CD8-positive, alpha-beta memory T cell (primary cell): ENCODE data around the gene CENPE. TPM values are rescaled to one million over a fixed set of nuclear protein-coding genes. Genes with fewer than 3 reads are reported as not detected.

Source experiments
- CTCF ChIA-PET: fragments of 350-600 bp; sonication (Branson Sonifier 250); formaldehyde crosslinking; loops from one replicate; lab custom pipeline; 2021; ENCODE audit warnings: antibody characterized with exemption; lab: Charles Lee
- POLR2A ChIA-PET: fragments of 350-600 bp; sonication (Branson Sonifier 250); formaldehyde crosslinking; loops from one replicate; lab custom pipeline; 2021; ENCODE audit warnings: antibody characterized with exemption; lab: Charles Lee
- DNase-seq, 5 donors: peaks; one replicate each; pipeline versions ENCODE4 v3.0.0 to v3.0.0-alpha.2; 2020 to 2022; ENCODE audit warnings: mixed read lengths in 1 of 5
- H3K27ac ChIP-seq: one replicate; pipeline ENCODE4 v1.7.0; 2013; ENCODE audit warnings: low read depth, mild to moderate bottlenecking, low read length, moderate library complexity
- H3K27me3 ChIP-seq: 2 replicates; pipeline ENCODE4 v1.7.0; 2013; ENCODE audit warnings: low read length, mild to moderate bottlenecking; ENCODE audit not compliant: insufficient read depth, poor library complexity, severe bottlenecking
- H3K36me3 ChIP-seq: 2 replicates; pipeline ENCODE4 v1.7.0; 2013; ENCODE audit warnings: mild to moderate bottlenecking, low read length, moderate library complexity; ENCODE audit not compliant: insufficient read depth
- H3K4me1 ChIP-seq: 2 replicates; pipeline ENCODE4 v1.7.0; 2013; ENCODE audit warnings: mild to moderate bottlenecking, low read length, moderate library complexity; ENCODE audit not compliant: insufficient read depth
- H3K4me3 ChIP-seq: 2 replicates; pipeline ENCODE4 v1.7.0; 2013; ENCODE audit warnings: mild to moderate bottlenecking, low read length
- H3K9me3 ChIP-seq: 2 replicates; pipeline ENCODE4 v1.7.0; 2013; ENCODE audit warnings: mild to moderate bottlenecking, low read length
- H3K27ac Mint-ChIP-seq, 8 donors: one replicate each; pipeline ENCODE4 v1.8.0; 2020 to 2021; ENCODE audit warnings: mixed read lengths in 8 of 8, mild to moderate bottlenecking in 6 of 8, inconsistent platforms in 3 of 8, moderate library complexity in 3 of 8
- H3K27me3 Mint-ChIP-seq, 2 donors: one replicate each; pipeline ENCODE4 v1.8.0; 2020 to 2021; ENCODE audit warnings: mixed read lengths in 2 of 2, mild to moderate bottlenecking in 1 of 2, moderate library complexity in 1 of 2
- H3K36me3 Mint-ChIP-seq, 3 donors: one replicate each; pipeline ENCODE4 v1.8.0; 2020 to 2021; ENCODE audit warnings: mixed read lengths in 3 of 3, inconsistent platforms in 1 of 3, mild to moderate bottlenecking in 1 of 3
- H3K4me1 Mint-ChIP-seq, 3 donors: one replicate each; pipeline ENCODE4 v1.8.0; 2020 to 2021; ENCODE audit warnings: mixed read lengths in 3 of 3, inconsistent platforms in 1 of 3, mild to moderate bottlenecking in 1 of 3
- H3K4me3 Mint-ChIP-seq, 7 donors: one replicate each; pipeline ENCODE4 v1.8.0; 2020 to 2021; ENCODE audit warnings: mixed read lengths in 7 of 7, mild to moderate bottlenecking in 6 of 7, moderate library complexity in 4 of 7, inconsistent platforms in 2 of 7
- H3K9me3 Mint-ChIP-seq, 5 donors: one replicate each; pipeline ENCODE4 v1.8.0; 2020 to 2022; ENCODE audit warnings: mixed read lengths in 5 of 5, mild to moderate bottlenecking in 3 of 5, moderate library complexity in 2 of 5, inconsistent platforms in 1 of 5
- polyA plus RNA-seq: library from polyadenylated mRNA; unstranded; fragments of 300-500 nt; fragmentation: Illumina TruSeq; gene quantifications from one replicate; pipeline ENCODE4 v1.2.3, GENCODE V29; 2021
- total RNA-seq, 2 experiments: library from RNA; stranded (reverse); gene quantifications; one replicate each; pipeline ENCODE4 v1.2.3, GENCODE V29; 2021

CENPE gene
- total and polyA plus RNA-seq, 3 experiments from 2014 or later: 1.1 to 22.9 (median 19.7) TPM

GRCh38 chr4:103074744-103075434 is 123.3 kb downstream of the CENPE start:
- CTCF ChIA-PET: interaction anchor here (0.7 to 1.5 kb wide), 3 partner anchors 8 to 25 kb away, joined by 3 to 4 read pairs (median 3); partner anchors contain the start of gene BDH2
- POLR2A ChIA-PET: no interaction called here
- H3K27ac ChIP-seq: no peak overlapping the region

GRCh38 chr4:103073792-103074438 is 124.2 kb downstream of the CENPE start:
- Histone ChIP-seq H3K9me3 (no peaks in the 10 kb centered on the region), H3K27ac (no peak overlapping the region), H3K4me3 (no peak overlapping the region), H3K4me1 (peaks cover 26% of the 10 kb centered on the region), H3K36me3 (no peaks in the 10 kb centered on the region), H3K27me3 (no peaks in the 10 kb centered on the region)
- H3K4me1 Mint-ChIP-seq: peaks cover 43 to 66% (median 60%) of the 10 kb centered on the region in 3 donors
- H3K27ac Mint-ChIP-seq: peak overlapping the region in 2 of 8 donors; percentile 9 to 45
- no peak for DNase-seq
- H3K4me3 Mint-ChIP-seq: peak overlapping the region; percentile 10 to 96 (median 29)
- POLR2A ChIA-PET: no interaction called here
- CTCF ChIA-PET: no interaction called here
- H3K9me3 Mint-ChIP-seq: no peaks in the 10 kb centered on the region
- H3K36me3 Mint-ChIP-seq: peaks cover 0 to 14% (median 2%) of the 10 kb centered on the region in 3 donors
- H3K27me3 Mint-ChIP-seq: no peaks in the 10 kb centered on the region

More at GRCh38 chr4:103074744-103075434, 123.3 kb downstream of the CENPE start:
- Histone ChIP-seq H3K4me1 (peaks cover 26% of the 10 kb centered on the region), H3K4me3 (peak overlapping the region; percentile 49), H3K9me3 (no peaks in the 10 kb centered on the region), H3K36me3 (no peaks in the 10 kb centered on the region), H3K27me3 (no peaks in the 10 kb centered on the region)
- Mint-ChIP-seq H3K27ac (peak overlapping the region in 7 of 8 donors; percentile 26 to 100 (median 99)), H3K36me3 (peaks cover 0 to 16% (median 5%) of the 10 kb centered on the region in 3 donors), H3K9me3 (no peaks in the 10 kb centered on the region), H3K4me1 (peaks cover 45 to 69% (median 68%) of the 10 kb centered on the region in 3 donors), H3K27me3 (no peaks in the 10 kb centered on the region), H3K4me3 (peak overlapping the region; percentile 89 to 99 (median 95))
- no peak for DNase-seq

- Mint-ChIP-seq H3K36me3 (peaks cover 0 to 33% (median 16%) of the 10 kb centered on the region in 3 donors), H3K4me1 (peaks cover 9 to 21% (median 16%) of the 10 kb centered on the region in 3 donors), H3K27me3 (no peaks in the 10 kb centered on the region), H3K27ac (peak overlapping the region in 1 of 8 donors; percentile 24), H3K9me3 (no peaks in the 10 kb centered on the region), H3K4me3 (no peak overlapping the region)
- H3K27ac ChIP-seq: no peak overlapping the region
- H3K27me3 ChIP-seq: no peaks in the 10 kb centered on the region
- ChIA-PET CTCF (no interaction called here), POLR2A (no interaction called here)
- H3K36me3 ChIP-seq: no peaks in the 10 kb centered on the region
- no peaks in the 10 kb centered on the region for H3K9me3 ChIP-seq
- H3K4me3 ChIP-seq: no peak overlapping the region
- no peaks in the 10 kb centered on the region for H3K4me1 ChIP-seq
- DNase-seq: no peak
These were observed 130.1 kb downstream of the CENPE start for GRCh38 chr4:103067841-103068547.

DNA sequence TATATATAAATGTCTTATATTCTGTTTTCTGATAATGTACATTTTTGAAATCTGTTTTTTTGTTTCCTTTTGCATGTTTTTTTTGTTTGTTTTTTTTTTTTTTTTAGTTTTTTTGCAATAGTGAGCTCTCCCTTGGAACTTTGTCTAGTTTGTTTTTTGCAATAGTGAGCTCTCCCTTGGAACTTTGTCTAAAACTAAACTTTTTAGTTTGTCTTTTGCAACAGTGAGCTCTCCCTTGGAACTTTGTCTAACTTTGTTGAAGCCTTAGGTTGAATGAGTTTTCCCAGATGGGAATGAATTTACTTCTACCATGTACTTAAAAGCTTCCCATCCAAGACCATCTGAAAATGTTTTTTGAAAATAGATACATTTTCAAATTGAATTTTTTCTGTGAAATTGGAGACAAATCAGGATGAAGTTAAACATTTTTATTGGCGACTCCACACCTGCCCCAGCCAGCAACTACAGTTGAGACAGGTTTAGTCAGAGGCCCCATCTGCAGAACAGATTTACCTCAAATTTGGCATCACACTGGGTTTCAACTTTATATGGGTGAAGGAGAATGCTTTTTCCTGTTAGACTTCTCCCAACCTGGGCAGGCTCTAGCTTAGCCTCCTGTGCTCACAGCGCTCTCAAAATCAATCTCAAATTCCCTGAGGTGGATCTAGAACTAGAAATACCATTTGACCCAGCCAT is 137.5 kb downstream of the CENPE start:
- Histone ChIP-seq H3K27ac (no peak overlapping the region), H3K36me3 (no peaks in the 10 kb centered on the region), H3K9me3 (no peaks in the 10 kb centered on the region), H3K27me3 (no peaks in the 10 kb centered on the region), H3K4me1 (no peaks in the 10 kb centered on the region), H3K4me3 (no peak overlapping the region)
- Mint-ChIP-seq H3K9me3 (no peaks in the 10 kb centered on the region), H3K27me3 (no peaks in the 10 kb centered on the region), H3K4me1 (peaks cover 0 to 4% (median 0%) of the 10 kb centered on the region in 3 donors), H3K27ac (peak overlapping the region in 1 of 8 donors; percentile 16), H3K36me3 (peaks cover 0 to 30% (median 10%) of the 10 kb centered on the region in 3 donors), H3K4me3 (no peak overlapping the region)
- CTCF ChIA-PET: interaction anchor here (1.9 kb wide), 1 partner anchor 31 kb away, joined by 4 read pairs; no protein-coding TSS in a partner anchor
- POLR2A ChIA-PET: interaction anchor here (0.7 kb wide), 1 partner anchor 54 kb away, joined by 11 read pairs; no protein-coding TSS in a partner anchor
- no peak for DNase-seq

Other genes with a start within 250 kb of the CENPE start
- 1 to 10 TPM; 1.2 to 1.7 TPM for gene SLC9B1, start 178.6 kb downstream of the CENPE start, total RNA-seq
- 1.2 TPM for gene SLC9B1, start 178.6 kb downstream of the CENPE start, polyA plus RNA-seq
- gene SLC9B2, start 121.6 kb downstream of the CENPE start, total RNA-seq: 10 to 100 TPM; 35.8 to 37.0 TPM
- 19.1 TPM for gene SLC9B2, start 121.6 kb downstream of the CENPE start, polyA plus RNA-seq
- gene BDH2, start 98.5 kb downstream of the CENPE start, total RNA-seq: 10 to 100 TPM; 10.9 to 11.4 TPM
- 29.2 TPM for gene BDH2, start 98.5 kb downstream of the CENPE start, polyA plus RNA-seq